Naive thymus-derived CD8-positive, alpha-beta T cell (primary cell): ENCODE measurements around the gene RASAL3. TPM values are rescaled to one million over a fixed set of nuclear protein-coding genes. Genes with fewer than 3 reads are reported as not detected.

Experiments used
- ATAC-seq, 2 donors: fragments of 150-1000 bp; cut with Tn5 transposase in 1 of 2; sonication (Bioruptor Pico), chemical (Tn5 transposase) in 1 of 2; 1 replicate in 1 of 2; 2 replicates in 1 of 2; pipeline ENCODE4 v1.10.0; 2021; ENCODE audit warnings: mild to moderate bottlenecking in 2 of 2, moderate library complexity in 2 of 2
- POLR2A ChIA-PET: fragments of 350-600 bp; sonication (Branson Sonifier 250); formaldehyde crosslinking; loops from one replicate; lab custom pipeline; 2021; ENCODE audit warnings: antibody characterized with exemption; lab: Charles Lee
- DNase-seq, 10 donors: peaks; one replicate each; pipeline versions ENCODE4 v3.0.0 to v3.0.0-alpha.2; 2020 to 2022
- H3K27ac Mint-ChIP-seq, 10 donors: one replicate each; pipeline ENCODE4 v1.8.0; 2020 to 2022; ENCODE audit warnings: mild to moderate bottlenecking in 10 of 10, mixed read lengths in 10 of 10, moderate library complexity in 4 of 10, inconsistent platforms in 1 of 10
- H3K27me3 Mint-ChIP-seq, 5 donors: one replicate each; pipeline ENCODE4 v1.8.0; 2021 to 2022; ENCODE audit warnings: mixed read lengths in 5 of 5
- H3K36me3 Mint-ChIP-seq, 3 donors: one replicate each; pipeline ENCODE4 v1.8.0; 2020 to 2022; ENCODE audit warnings: mixed read lengths in 3 of 3, mild to moderate bottlenecking in 2 of 3, inconsistent platforms in 1 of 3
- H3K4me1 Mint-ChIP-seq, 4 donors: one replicate each; pipeline ENCODE4 v1.8.0; 2021 to 2022; ENCODE audit warnings: mixed read lengths in 4 of 4
- H3K4me3 Mint-ChIP-seq, 10 donors: one replicate each; pipeline ENCODE4 v1.8.0; 2020 to 2022; ENCODE audit warnings: mild to moderate bottlenecking in 10 of 10, mixed read lengths in 10 of 10, moderate library complexity in 6 of 10, inconsistent platforms in 1 of 10
- H3K9me3 Mint-ChIP-seq, 9 donors: one replicate each; pipeline ENCODE4 v1.8.0; 2020 to 2022; ENCODE audit warnings: mixed read lengths in 9 of 9, mild to moderate bottlenecking in 3 of 9, inconsistent platforms in 1 of 9, moderate library complexity in 1 of 9
- polyA plus RNA-seq, 3 donors: library from polyadenylated mRNA; unstranded; fragments of 300-500 nt; fragmentation: Illumina TruSeq; gene quantifications; one replicate each; pipeline ENCODE4 v1.2.3, GENCODE V29; 2021
- total RNA-seq, 8 experiments: library from RNA in 2 of 8; stranded (reverse) in 2 of 8; gene quantifications; one replicate each; pipeline ENCODE4 v1.2.3 and lab custom pipeline; 2021 to 2026

The RASAL3 gene
- total and polyA plus RNA-seq, 5 experiments from 2014 or later = 50.5 to 218 (median 159) TPM

- no peak for ATAC-seq
- Mint-ChIP-seq H3K9me3 (peaks cover 0 to 9% (median 0%) of the 10 kb centered on the region in 9 donors), H3K4me1 (peaks cover 19 to 40% (median 29%) of the 10 kb centered on the region in 4 donors), H3K4me3 (peak overlapping the region in 1 of 10 donors; percentile 26), H3K27me3 (no peaks in the 10 kb centered on the region), H3K36me3 (peaks cover 0 to 58% (median 20%) of the 10 kb centered on the region in 3 donors), H3K27ac (peak overlapping the region in 8 of 10 donors; percentile 44 to 93 (median 68))
- DNase-seq = peak in 1 of 10 donors; percentile 59
- POLR2A ChIA-PET = interaction anchor here (0.6 to 1.9 kb wide), 7 partner anchors 9 to 100 kb away, joined by 3 to 12 read pairs (median 4); no protein-coding TSS in a partner anchor
Measured at GRCh38 chr19:15453906-15454860, 10.2 kb downstream of the RASAL3 start.

GRCh38 chr19:15453091-15453578 is 11.2 kb downstream of the RASAL3 start:
- no peak for DNase-seq
- H3K27me3 Mint-ChIP-seq = no peaks in the 10 kb centered on the region
- no peak overlapping the region for H3K4me3 Mint-ChIP-seq
- peak overlapping the region in 4 of 10 donors; percentile 44 to 93 (median 60) for H3K27ac Mint-ChIP-seq
- peaks cover 0 to 9% (median 0%) of the 10 kb centered on the region in 9 donors for H3K9me3 Mint-ChIP-seq
- POLR2A ChIA-PET = interaction anchor here (3.1 to 4.6 kb wide), 2 partner anchors 9 to 73 kb away, joined by 8 to 48 read pairs; partner anchors contain the start of genes AKAP8 and RASAL3
- no peak for ATAC-seq
- peaks cover 0 to 55% (median 20%) of the 10 kb centered on the region in 3 donors for H3K36me3 Mint-ChIP-seq
- peaks cover 26 to 49% (median 36%) of the 10 kb centered on the region in 4 donors for H3K4me1 Mint-ChIP-seq

- peak in 2 of 10 donors; percentile 23 to 63 for DNase-seq
- Mint-ChIP-seq H3K27me3 (no peaks in the 10 kb centered on the region), H3K4me1 (peaks cover 25 to 46% (median 35%) of the 10 kb centered on the region in 4 donors), H3K36me3 (peaks cover 0 to 50% (median 20%) of the 10 kb centered on the region in 3 donors), H3K27ac (peak overlapping the region in 6 of 10 donors; percentile 10 to 83 (median 64)), H3K4me3 (peak overlapping the region in 1 of 10 donors; percentile 69), H3K9me3 (peaks cover 0 to 9% (median 0%) of the 10 kb centered on the region in 9 donors)
- no peak for ATAC-seq
- POLR2A ChIA-PET = interaction anchor here (0.7 to 4.6 kb wide), 6 partner anchors 10 to 298 kb away, joined by 3 to 48 read pairs (median 6); partner anchors contain the start of genes AKAP8, AKAP8L and RASAL3
Measured at GRCh38 chr19:15452111-15453047, 12.0 kb downstream of the RASAL3 start.

- ATAC-seq = no peak
- POLR2A ChIA-PET = interaction anchor here (0.8 to 4.6 kb wide), 5 partner anchors 12 to 71 kb away, joined by 3 to 48 read pairs (median 8); partner anchors contain the start of genes AKAP8 and RASAL3
- Mint-ChIP-seq H3K4me1 (peaks cover 25 to 49% (median 35%) of the 10 kb centered on the region in 4 donors), H3K4me3 (peak overlapping the region; percentile 71 to 90 (median 84)), H3K27ac (peak overlapping the region; percentile 83 to 97 (median 94)), H3K9me3 (peaks cover 0 to 9% (median 0%) of the 10 kb centered on the region in 9 donors), H3K27me3 (no peaks in the 10 kb centered on the region), H3K36me3 (peaks cover 0 to 37% (median 16%) of the 10 kb centered on the region in 3 donors)
- DNase-seq = no peak
Measured at GRCh38 chr19:15450528-15450890, 13.8 kb downstream of the RASAL3 start.

- DNase-seq = peak; percentile 78 to 92 (median 85)
- H3K27me3 Mint-ChIP-seq = no peaks in the 10 kb centered on the region
- H3K9me3 Mint-ChIP-seq = peaks cover 0 to 9% (median 0%) of the 10 kb centered on the region in 9 donors
- peaks cover 20 to 44% (median 30%) of the 10 kb centered on the region in 4 donors for H3K4me1 Mint-ChIP-seq
- POLR2A ChIA-PET = interaction anchor here (0.6 to 4.6 kb wide), 7 partner anchors 13 to 1857 kb away, joined by 3 to 48 read pairs (median 5); partner anchors contain the start of genes AKAP8 and RASAL3
- peaks cover 0 to 31% (median 16%) of the 10 kb centered on the region in 3 donors for H3K36me3 Mint-ChIP-seq
- peak; percentile 80 to 85 for ATAC-seq
- peak within 1 kb of the TSS; percentile 83 to 97 (median 94) for H3K27ac Mint-ChIP-seq
- peak within 1 kb of the TSS; percentile 71 to 90 (median 84) for H3K4me3 Mint-ChIP-seq
Measured at GRCh38 chr19:15449620-15450527, 14.5 kb downstream of the RASAL3 start, which contains the start of gene WIZ. TSS of gene WIZ (minus strand) at chr19:15449956. CDS start at chr19:15448307, 1,649 bp downstream.

GRCh38 chr19:15448778-15449619 is 15.3 kb downstream of the RASAL3 start:
- peaks cover 0 to 23% (median 14%) of the 10 kb centered on the region in 3 donors for H3K36me3 Mint-ChIP-seq
- POLR2A ChIA-PET = interaction anchor here (0.5 to 4.6 kb wide), 8 partner anchors 11 to 1857 kb away, joined by 3 to 48 read pairs (median 4); partner anchors contain the start of gene RASAL3
- no peaks in the 10 kb centered on the region for H3K27me3 Mint-ChIP-seq
- peak in 1 of 10 donors; percentile 66 for DNase-seq
- H3K9me3 Mint-ChIP-seq = peaks cover 0 to 9% (median 0%) of the 10 kb centered on the region in 9 donors
- H3K4me3 Mint-ChIP-seq = peak overlapping the region; percentile 60 to 88 (median 70)
- peaks cover 20 to 35% (median 28%) of the 10 kb centered on the region in 4 donors for H3K4me1 Mint-ChIP-seq
- peak overlapping the region; percentile 1 to 92 (median 80) for H3K27ac Mint-ChIP-seq
- peak in 1 of 2 donors; percentile 7 for ATAC-seq

GRCh38 chr19:15448044-15448777 is 16.1 kb downstream of the RASAL3 start:
- DNase-seq = peak in 1 of 10 donors; percentile 63
- H3K27ac Mint-ChIP-seq = peak overlapping the region in 9 of 10 donors; percentile 1 to 92 (median 81)
- H3K4me3 Mint-ChIP-seq = peak overlapping the region; percentile 60 to 88 (median 70)
- POLR2A ChIA-PET = interaction anchor here (0.7 to 4.6 kb wide), 7 partner anchors 10 to 103 kb away, joined by 3 to 48 read pairs (median 4); partner anchors contain the start of gene RASAL3
- H3K9me3 Mint-ChIP-seq = peaks cover 0 to 9% (median 0%) of the 10 kb centered on the region in 9 donors
- H3K4me1 Mint-ChIP-seq = peaks cover 17 to 29% (median 23%) of the 10 kb centered on the region in 4 donors
- ATAC-seq = no peak
- no peaks in the 10 kb centered on the region for H3K27me3 Mint-ChIP-seq
- peaks cover 0 to 15% (median 10%) of the 10 kb centered on the region in 3 donors for H3K36me3 Mint-ChIP-seq

GRCh38 chr19:15447057-15447456 is 17.3 kb downstream of the RASAL3 start:
- POLR2A ChIA-PET = interaction anchor here (1.1 to 1.9 kb wide), 3 partner anchors 14 to 18 kb away, joined by 3 to 13 read pairs (median 6); no protein-coding TSS in a partner anchor
- DNase-seq (no peak), ATAC-seq (no peak)

More at GRCh38 chr19:15447057-15447456, 17.3 kb downstream of the RASAL3 start:
- Mint-ChIP-seq H3K27me3 (no peaks in the 10 kb centered on the region), H3K36me3 (peaks cover 0 to 10% (median 9%) of the 10 kb centered on the region in 3 donors), H3K4me1 (peaks cover 17 to 29% (median 21%) of the 10 kb centered on the region in 4 donors), H3K27ac (peak overlapping the region in 7 of 10 donors; percentile 6 to 93 (median 59)), H3K9me3 (peaks cover 0 to 9% (median 0%) of the 10 kb centered on the region in 9 donors), H3K4me3 (no peak overlapping the region)
